CD8-positive, alpha-beta memory T cell (primary cell): ENCODE results near the gene CUL3. TPM values are rescaled to one million over a fixed set of nuclear protein-coding genes. Genes with fewer than 3 reads are reported as not detected.

Experiments
- CTCF ChIA-PET: fragments of 350-600 bp; sonication (Branson Sonifier 250); formaldehyde crosslinking; loops from one replicate; lab custom pipeline; 2021; ENCODE audit warnings: antibody characterized with exemption; lab: Charles Lee
- POLR2A ChIA-PET: fragments of 350-600 bp; sonication (Branson Sonifier 250); formaldehyde crosslinking; loops from one replicate; lab custom pipeline; 2021; ENCODE audit warnings: antibody characterized with exemption; lab: Charles Lee
- DNase-seq, 5 donors: peaks; one replicate each; pipeline versions ENCODE4 v3.0.0 to v3.0.0-alpha.2; 2020 to 2022; ENCODE audit warnings: mixed read lengths in 1 of 5
- H3K27ac ChIP-seq: one replicate; pipeline ENCODE4 v1.7.0; 2013; ENCODE audit warnings: low read depth, mild to moderate bottlenecking, low read length, moderate library complexity
- H3K27me3 ChIP-seq: 2 replicates; pipeline ENCODE4 v1.7.0; 2013; ENCODE audit warnings: low read length, mild to moderate bottlenecking; ENCODE audit not compliant: insufficient read depth, poor library complexity, severe bottlenecking
- H3K36me3 ChIP-seq: 2 replicates; pipeline ENCODE4 v1.7.0; 2013; ENCODE audit warnings: mild to moderate bottlenecking, low read length, moderate library complexity; ENCODE audit not compliant: insufficient read depth
- H3K4me1 ChIP-seq: 2 replicates; pipeline ENCODE4 v1.7.0; 2013; ENCODE audit warnings: mild to moderate bottlenecking, low read length, moderate library complexity; ENCODE audit not compliant: insufficient read depth
- H3K4me3 ChIP-seq: 2 replicates; pipeline ENCODE4 v1.7.0; 2013; ENCODE audit warnings: mild to moderate bottlenecking, low read length
- H3K9me3 ChIP-seq: 2 replicates; pipeline ENCODE4 v1.7.0; 2013; ENCODE audit warnings: mild to moderate bottlenecking, low read length
- H3K27ac Mint-ChIP-seq, 8 donors: one replicate each; pipeline ENCODE4 v1.8.0; 2020 to 2021; ENCODE audit warnings: mixed read lengths in 8 of 8, mild to moderate bottlenecking in 6 of 8, inconsistent platforms in 3 of 8, moderate library complexity in 3 of 8
- H3K27me3 Mint-ChIP-seq, 2 donors: one replicate each; pipeline ENCODE4 v1.8.0; 2020 to 2021; ENCODE audit warnings: mixed read lengths in 2 of 2, mild to moderate bottlenecking in 1 of 2, moderate library complexity in 1 of 2
- H3K36me3 Mint-ChIP-seq, 3 donors: one replicate each; pipeline ENCODE4 v1.8.0; 2020 to 2021; ENCODE audit warnings: mixed read lengths in 3 of 3, inconsistent platforms in 1 of 3, mild to moderate bottlenecking in 1 of 3
- H3K4me1 Mint-ChIP-seq, 3 donors: one replicate each; pipeline ENCODE4 v1.8.0; 2020 to 2021; ENCODE audit warnings: mixed read lengths in 3 of 3, inconsistent platforms in 1 of 3, mild to moderate bottlenecking in 1 of 3
- H3K4me3 Mint-ChIP-seq, 7 donors: one replicate each; pipeline ENCODE4 v1.8.0; 2020 to 2021; ENCODE audit warnings: mixed read lengths in 7 of 7, mild to moderate bottlenecking in 6 of 7, moderate library complexity in 4 of 7, inconsistent platforms in 2 of 7
- H3K9me3 Mint-ChIP-seq, 5 donors: one replicate each; pipeline ENCODE4 v1.8.0; 2020 to 2022; ENCODE audit warnings: mixed read lengths in 5 of 5, mild to moderate bottlenecking in 3 of 5, moderate library complexity in 2 of 5, inconsistent platforms in 1 of 5
- polyA plus RNA-seq: library from polyadenylated mRNA; unstranded; fragments of 300-500 nt; fragmentation: Illumina TruSeq; gene quantifications from one replicate; pipeline ENCODE4 v1.2.3, GENCODE V29; 2021
- total RNA-seq, 2 experiments: library from RNA; stranded (reverse); gene quantifications; one replicate each; pipeline ENCODE4 v1.2.3, GENCODE V29; 2021

The CUL3 gene
- total and polyA plus RNA-seq, 3 experiments from 2014 or later = 58.1 to 104 (median 100) TPM

- CTCF ChIA-PET = no interaction called here
- no peak overlapping the region for H3K27ac ChIP-seq
- Mint-ChIP-seq H3K4me3 (no peak overlapping the region), H3K4me1 (no peaks in the 10 kb centered on the region), H3K36me3 (peaks cover 0 to 3% (median 0%) of the 10 kb centered on the region in 3 donors), H3K9me3 (peaks cover 0 to 4% (median 3%) of the 10 kb centered on the region in 5 donors), H3K27ac (no peak overlapping the region), H3K27me3 (peaks cover 4 to 6% of the 10 kb centered on the region in 2 donors)
- H3K4me1 ChIP-seq = no peaks in the 10 kb centered on the region
- H3K36me3 ChIP-seq = no peaks in the 10 kb centered on the region
- H3K27me3 ChIP-seq = no peaks in the 10 kb centered on the region
- no peak for DNase-seq
- no peak overlapping the region for H3K4me3 ChIP-seq
- POLR2A ChIA-PET = no interaction called here
- no peaks in the 10 kb centered on the region for H3K9me3 ChIP-seq
Measured at GRCh38 chr2:224427471-224427870, 157.7 kb downstream of the CUL3 start.

- H3K27ac ChIP-seq = no peak overlapping the region
- CTCF ChIA-PET = no interaction called here
- H3K27me3 ChIP-seq = no peaks in the 10 kb centered on the region
- Mint-ChIP-seq H3K36me3 (peaks cover 0 to 3% (median 0%) of the 10 kb centered on the region in 3 donors), H3K27me3 (peaks cover 7 to 9% of the 10 kb centered on the region in 2 donors), H3K9me3 (peaks cover 0 to 5% (median 3%) of the 10 kb centered on the region in 5 donors), H3K4me3 (no peak overlapping the region), H3K27ac (no peak overlapping the region), H3K4me1 (no peaks in the 10 kb centered on the region)
- H3K9me3 ChIP-seq = no peaks in the 10 kb centered on the region
- no peak for DNase-seq
- POLR2A ChIA-PET = no interaction called here
- no peaks in the 10 kb centered on the region for H3K36me3 ChIP-seq
- H3K4me3 ChIP-seq = no peak overlapping the region
- H3K4me1 ChIP-seq = no peaks in the 10 kb centered on the region
Measured at GRCh38 chr2:224426656-224427055, 158.5 kb downstream of the CUL3 start.

- Histone ChIP-seq H3K9me3 (no peaks in the 10 kb centered on the region), H3K27me3 (no peaks in the 10 kb centered on the region), H3K36me3 (no peaks in the 10 kb centered on the region), H3K27ac (no peak overlapping the region), H3K4me3 (no peak overlapping the region), H3K4me1 (no peaks in the 10 kb centered on the region)
- Mint-ChIP-seq H3K27me3 (peaks cover 9 to 31% of the 10 kb centered on the region in 2 donors), H3K27ac (no peak overlapping the region), H3K4me3 (no peak overlapping the region), H3K36me3 (peaks cover 0 to 2% (median 0%) of the 10 kb centered on the region in 3 donors), H3K4me1 (no peaks in the 10 kb centered on the region), H3K9me3 (peaks cover 0 to 9% (median 5%) of the 10 kb centered on the region in 5 donors)
- POLR2A ChIA-PET = no interaction called here
- CTCF ChIA-PET = no interaction called here
- DNase-seq = no peak
Measured at GRCh38 chr2:224421065-224421464, 164.1 kb downstream of the CUL3 start.

Other genes starting within 250 kb of the CUL3 start
- not detected for gene FAM124B, start 183.3 kb downstream of the CUL3 start, total RNA-seq
- not detected for gene FAM124B, start 183.3 kb downstream of the CUL3 start, polyA plus RNA-seq
- gene CCDC195, start 131.0 kb upstream of the CUL3 start, total RNA-seq = not detected
- not detected for gene CCDC195, start 131.0 kb upstream of the CUL3 start, polyA plus RNA-seq